Stimulated activated CD8-positive, alpha-beta memory T cell treated with anti-CD3 and anti-CD28 coated beads, Interleukin-15, amount 100 ng/mL, for 1 hour (primary cell): Measurements from ENCODE around the gene ERLIN1.
A peak's percentile ranks its signal among the peaks of the same experiment; 100 is the strongest.

ENCODE experiments used
- DNase-seq: peaks from one replicate; pipeline ENCODE4 v3.0.0-alpha.2; 2020; ENCODE audit warnings: low read depth

The ERLIN1 gene

GRCh38 chr10:100185364-100186252, at the start of gene ERLIN1:
Gene ERLIN1, minus strand, starts transcription at chr10:100186029. Its CDS starts 403 bp downstream, at chr10:100185626.
- peak; percentile 82 for DNase-seq

GRCh38 chr10:100232101-100232500, 46.3 kb upstream of the ERLIN1 start:
- DNase-seq, result no peak

GRCh38 chr10:100229819-100230422, 44.1 kb upstream of the ERLIN1 start:
- no peak for DNase-seq

- no peak for DNase-seq
Observed at GRCh38 chr10:100223879-100224278, 38.0 kb upstream of the ERLIN1 start.

- DNase-seq, result no peak
Observed at GRCh38 chr10:100222529-100222928, 36.7 kb upstream of the ERLIN1 start.

- DNase-seq, result no peak
Observed at GRCh38 chr10:100216006-100216405, 30.2 kb upstream of the ERLIN1 start.

- DNase-seq, result no peak
Observed at GRCh38 chr10:100209303-100209702, 23.5 kb upstream of the ERLIN1 start.

GRCh38 chr10:100208276-100208675, 22.4 kb upstream of the ERLIN1 start:
- no peak for DNase-seq

- DNase-seq, result no peak
Observed at GRCh38 chr10:100204370-100204769, 18.5 kb upstream of the ERLIN1 start.

GRCh38 chr10:100201549-100201948, 15.7 kb upstream of the ERLIN1 start:
- DNase-seq, result no peak

GRCh38 chr10:100194711-100195110, 8.9 kb upstream of the ERLIN1 start:
- no peak for DNase-seq

GRCh38 chr10:100192350-100192749, 6.5 kb upstream of the ERLIN1 start:
- DNase-seq, result no peak

- no peak for DNase-seq
Observed at GRCh38 chr10:100186253-100187212, 704 bp upstream of the ERLIN1 start.

- no peak for DNase-seq
Observed at GRCh38 chr10:100184840-100185239, 989 bp downstream of the ERLIN1 start.

GRCh38 chr10:100184426-100184825, 1.4 kb downstream of the ERLIN1 start:
- DNase-seq, result no peak

GRCh38 chr10:100183481-100183880, 2.3 kb downstream of the ERLIN1 start:
- no peak for DNase-seq

- DNase-seq, result no peak
Observed at GRCh38 chr10:100182908-100183307, 2.9 kb downstream of the ERLIN1 start.

- DNase-seq, result no peak
Observed at GRCh38 chr10:100182281-100182680, 3.5 kb downstream of the ERLIN1 start.

- DNase-seq, result no peak
Observed at GRCh38 chr10:100175875-100176274, 10.0 kb downstream of the ERLIN1 start.

- no peak for DNase-seq
Observed at GRCh38 chr10:100174699-100175677, 10.8 kb downstream of the ERLIN1 start.

- DNase-seq, result no peak
Observed at GRCh38 chr10:100173035-100173434, 12.8 kb downstream of the ERLIN1 start.
